IMR-90 (cell line): ENCODE data around the gene PSMA1. TPM values are rescaled to one million over a fixed set of nuclear protein-coding genes. Genes with fewer than 3 reads are reported as not detected.

Experiments used
- ATAC-seq: fragments of 200-7000 bp; cut with Tn5 transposase; 2 replicates; pipeline ENCODE4 v1.9.1; 2020; ENCODE audit warnings: low read depth, mild to moderate bottlenecking, moderate library complexity
- BruUV-seq: library from RNA; stranded (reverse); fragments of 400-500 nt; replicated peaks from 2 replicates; lab custom pipeline; 2021; lab: Mats Ljungman, UMichigan
- CTCF ChIA-PET: fragments of 300-600 bp; formaldehyde crosslinking; extraction: SDS; loops from one replicate; lab custom pipeline; 2021; ENCODE audit warnings: antibody characterized with exemption; lab: Yijun Ruan, JAX
- POLR2A ChIA-PET: fragments of 300-600 bp; sonication (Branson Sonifier 250); formaldehyde crosslinking; loops from one replicate; lab custom pipeline; 2022; ENCODE audit warnings: antibody characterized with exemption; ENCODE audit not compliant: unreplicated experiment; lab: Charles Lee
- DNase-seq: peaks from one replicate; pipeline ENCODE4 v3.0.0; 2013
- H2AFZ ChIP-seq: replicated peaks from 2 replicates; pipeline ENCODE3; 2013; ENCODE audit warnings: low read length, mild to moderate bottlenecking; ENCODE audit not compliant: poor library complexity
- H2AK5ac ChIP-seq: 2 replicates; pipeline ENCODE4 v1.6.1; 2013; ENCODE audit warnings: low read depth, low read length, inconsistent platforms
- H2AK9ac ChIP-seq: replicated peaks from 2 replicates; pipeline ENCODE3; 2013; ENCODE audit warnings: mild to moderate bottlenecking, low read depth, low read length, moderate library complexity; ENCODE audit not compliant: poor library complexity
- H2BK120ac ChIP-seq: 2 replicates; pipeline ENCODE4 v1.6.1; 2013; ENCODE audit warnings: low read depth, low read length, inconsistent platforms
- H2BK15ac ChIP-seq: 3 replicates; pipeline ENCODE4 v1.6.1; 2013; ENCODE audit warnings: low read depth, low read length, inconsistent platforms
- H2BK20ac ChIP-seq: 2 replicates; pipeline ENCODE4 v1.6.1; 2013; ENCODE audit warnings: low read depth, mild to moderate bottlenecking, inconsistent platforms, low read length, moderate library complexity
- H2BK5ac ChIP-seq: 2 replicates; pipeline ENCODE4 v1.6.1; 2013; ENCODE audit warnings: mild to moderate bottlenecking, low read depth, low read length, inconsistent platforms; ENCODE audit not compliant: poor library complexity, severe bottlenecking
- H3K14ac ChIP-seq: replicated peaks from 2 replicates; pipeline ENCODE4 v1.6.1; 2013; ENCODE audit warnings: low read depth, low read length, inconsistent platforms
- H3K18ac ChIP-seq: 2 replicates; pipeline ENCODE4 v1.6.1; 2013; ENCODE audit warnings: low read depth, low read length, control low read depth
- H3K23ac ChIP-seq: 2 replicates; pipeline ENCODE4 v1.6.1; 2013; ENCODE audit warnings: low read depth, low read length, inconsistent platforms
- H3K27ac ChIP-seq: 2 replicates; pipeline ENCODE4 v1.5.1; 2013; ENCODE audit warnings: mild to moderate bottlenecking, control low read depth, low read length; ENCODE audit not compliant: insufficient read depth
- H3K27me3 ChIP-seq: 2 replicates; pipeline ENCODE4 v1.6.1; 2013; ENCODE audit warnings: low read length; ENCODE audit not compliant: control insufficient read depth, insufficient read depth
- H3K36me3 ChIP-seq: 2 replicates; pipeline ENCODE4 v1.6.1; 2013; ENCODE audit warnings: low read length, mixed read lengths; ENCODE audit not compliant: control insufficient read depth, insufficient read depth
- H3K4ac ChIP-seq: 2 replicates; pipeline ENCODE4 v1.6.1; 2013; ENCODE audit warnings: low read depth, low read length, inconsistent platforms
- H3K4me1 ChIP-seq: 2 replicates; pipeline ENCODE4 v1.6.1; 2013; ENCODE audit warnings: low read length, mixed read lengths; ENCODE audit not compliant: control insufficient read depth, insufficient read depth
- H3K4me2 ChIP-seq: 2 replicates; pipeline ENCODE4 v1.6.1; 2013; ENCODE audit warnings: low read depth, mild to moderate bottlenecking, control low read depth, low read length, moderate library complexity
- H3K4me3 ChIP-seq: 2 replicates; pipeline ENCODE4 v1.5.1; 2013; ENCODE audit warnings: low read depth, mild to moderate bottlenecking, control low read depth, low read length, moderate library complexity; ENCODE audit not compliant: insufficient read depth
- H3K56ac ChIP-seq: 2 replicates; pipeline ENCODE4 v1.6.1; 2013; ENCODE audit warnings: low read length, inconsistent platforms; ENCODE audit not compliant: insufficient read depth; ENCODE audit errors: extremely low read depth
- H3K79me1 ChIP-seq, 2 experiments: 2 replicates each; pipeline ENCODE4 v1.6.1; 2013; ENCODE audit warnings: low read length in 2 of 2, inconsistent platforms in 1 of 2, low read depth in 1 of 2
- H3K9ac ChIP-seq: 2 replicates; pipeline ENCODE4 v1.6.1; 2013; ENCODE audit warnings: low read depth, low read length, control low read depth
- H3K9me1 ChIP-seq: 2 replicates; pipeline ENCODE4 v1.6.1; 2013; ENCODE audit warnings: low read length, inconsistent platforms; ENCODE audit not compliant: insufficient read depth
- H3K9me3 ChIP-seq: 2 replicates; pipeline ENCODE4 v1.6.1; 2013; ENCODE audit warnings: low read length; ENCODE audit not compliant: control insufficient read depth, insufficient read depth
- H4K20me1 ChIP-seq: 2 replicates; pipeline ENCODE4 v1.6.1; 2013; ENCODE audit warnings: low read length, inconsistent platforms; ENCODE audit not compliant: insufficient read depth
- H4K5ac ChIP-seq: 2 replicates; pipeline ENCODE4 v1.6.1; 2013; ENCODE audit warnings: mild to moderate bottlenecking, low read depth, low read length, control low read depth
- H4K8ac ChIP-seq, 2 experiments: 2 replicates each; pipeline ENCODE4 v1.6.1; 2013; ENCODE audit warnings: low read depth in 2 of 2, low read length in 2 of 2, control low read depth in 1 of 2, inconsistent platforms in 1 of 2
- H4K91ac ChIP-seq: 2 replicates; pipeline ENCODE4 v1.6.1; 2013; ENCODE audit warnings: low read depth, low read length, inconsistent platforms; ENCODE audit not compliant: insufficient read depth
- BHLHE40 ChIP-seq: fragments of 150-350 bp; IDR thresholded peaks from 2 replicates; pipeline ENCODE4 v1.6.1; 2016; ENCODE audit warnings: mild to moderate bottlenecking, low read depth, low read length
- MAFK ChIP-seq: IDR thresholded peaks from 2 replicates; pipeline ENCODE4 v1.6.1; 2012; ENCODE audit warnings: low read depth, low read length, improper control_type of control experiment
- MAZ ChIP-seq: IDR thresholded peaks from 2 replicates; pipeline ENCODE4 v1.6.1; 2012; ENCODE audit warnings: low read depth, mild to moderate bottlenecking, low read length, improper control_type of control experiment, moderate library complexity, borderline replicate concordance
- POLR2A ChIP-seq: IDR thresholded peaks from 2 replicates; pipeline ENCODE4 v1.6.1; 2012; ENCODE audit warnings: mild to moderate bottlenecking, low read depth, low read length
- WGBS, 2 experiments: methylation state at CpG; one replicate each; pipeline versions ENCODE4 v1.1.5 to v1.1.7; 2013; ENCODE audit warnings: missing lambda C conversion rate in 2 of 2; ENCODE audit not compliant: insufficient read length in 1 of 2; ENCODE audit errors: extremely low coverage in 2 of 2; 5-methylcytosine and 5-hydroxymethylcytosine counted together
- dilution Hi-C: fragments of 300-500 bp; cut with HindIII; formaldehyde crosslinking; loops from one replicate; pipeline ENCODE4 v1.14.3; 2018; ENCODE audit warnings: low sequenced_read_pairs; ENCODE audit not compliant: unreplicated experiment
- in situ Hi-C: fragments of 300-500 bp; cut with MboI; formaldehyde crosslinking; loops from 3 replicates; pipeline ENCODE4 v1.14.3; 2019; ENCODE audit warnings: low sequenced_read_pairs, inconsistent platforms, mixed read lengths
- intact Hi-C: fragments of 100-400 bp; cut with micrococcal nuclease; formaldehyde crosslinking; loops from 2 replicates; pipeline ENCODE4 v1.10.0; 2022
- polyA plus RNA-seq, 3 experiments: library from polyadenylated mRNA; depleted of rRNA; stranded (reverse); fragments of >200 nt; gene quantifications; 2 replicates each; pipeline ENCODE4 v1.2.3, GENCODE V29; 2012; ENCODE audit warnings: low replicate concordance in 1 of 3
- total RNA-seq: library from RNA; depleted of rRNA; stranded (reverse); fragments of >200 nt; gene quantifications from 2 replicates; pipeline ENCODE4 v1.2.3, GENCODE V29; 2012
- TF ChIP-seq, protein P1 (sequence below): conservative IDR thresholded peaks from 2 replicates; pipeline ENCODE4 v1.5.1; 2012; ENCODE audit warnings: mild to moderate bottlenecking, low read depth, low read length, improper control_type of control experiment
- TF ChIP-seq, protein P2 (sequence below): fragments of 150-350 bp; IDR thresholded peaks from 2 replicates; pipeline ENCODE4 v1.6.1; 2016; ENCODE audit warnings: low read depth, mild to moderate bottlenecking, low read length, moderate library complexity, borderline replicate concordance

Gene PSMA1
- total and polyA plus RNA-seq, 2 of the 4 experiments (the other 2 are of a cell fraction) = 179 to 194 TPM

DNA sequence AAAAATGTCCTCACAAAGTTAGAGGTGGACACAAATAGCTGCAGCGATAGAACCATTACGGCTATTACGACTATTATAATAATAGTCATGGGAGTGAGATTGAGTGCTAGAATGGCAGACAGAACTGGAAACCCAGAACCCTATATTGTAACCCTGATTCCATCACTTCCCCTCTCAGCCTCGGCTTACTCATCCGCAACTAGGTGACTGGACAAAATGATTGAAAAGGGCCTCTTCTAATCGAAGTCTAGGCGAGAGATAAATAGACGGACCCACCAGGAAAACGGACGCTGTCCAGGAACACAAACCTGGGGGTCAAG, 629 bp downstream of the PSMA1 start (continued):
- TF ChIP-seq, protein P1, sequence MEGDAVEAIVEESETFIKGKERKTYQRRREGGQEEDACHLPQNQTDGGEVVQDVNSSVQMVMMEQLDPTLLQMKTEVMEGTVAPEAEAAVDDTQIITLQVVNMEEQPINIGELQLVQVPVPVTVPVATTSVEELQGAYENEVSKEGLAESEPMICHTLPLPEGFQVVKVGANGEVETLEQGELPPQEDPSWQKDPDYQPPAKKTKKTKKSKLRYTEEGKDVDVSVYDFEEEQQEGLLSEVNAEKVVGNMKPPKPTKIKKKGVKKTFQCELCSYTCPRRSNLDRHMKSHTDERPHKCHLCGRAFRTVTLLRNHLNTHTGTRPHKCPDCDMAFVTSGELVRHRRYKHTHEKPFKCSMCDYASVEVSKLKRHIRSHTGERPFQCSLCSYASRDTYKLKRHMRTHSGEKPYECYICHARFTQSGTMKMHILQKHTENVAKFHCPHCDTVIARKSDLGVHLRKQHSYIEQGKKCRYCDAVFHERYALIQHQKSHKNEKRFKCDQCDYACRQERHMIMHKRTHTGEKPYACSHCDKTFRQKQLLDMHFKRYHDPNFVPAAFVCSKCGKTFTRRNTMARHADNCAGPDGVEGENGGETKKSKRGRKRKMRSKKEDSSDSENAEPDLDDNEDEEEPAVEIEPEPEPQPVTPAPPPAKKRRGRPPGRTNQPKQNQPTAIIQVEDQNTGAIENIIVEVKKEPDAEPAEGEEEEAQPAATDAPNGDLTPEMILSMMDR = no peak
- TF ChIP-seq BHLHE40 = no peak
- no peak for TF ChIP-seq MAFK
- TF ChIP-seq POLR2A = no peak

GRCh38 chr11:14518820-14519219, 1.4 kb downstream of the PSMA1 start:
- POLR2A ChIA-PET = no interaction called here
- Histone ChIP-seq H3K27ac (no peak overlapping the region), H2BK20ac (no peak overlapping the region), H4K20me1 (peaks cover 13% of the 10 kb centered on the region; the same call in 1 of the 2 replicates), H4K8ac (no peak overlapping the region), H4K5ac (no peak overlapping the region), H3K18ac (no peak overlapping the region), H2BK120ac (no peak overlapping the region), H4K91ac (no peak overlapping the region), H3K4me2 (peak overlapping the region; percentile 90), H2AK5ac (no peak overlapping the region), H3K4me3 (peak overlapping the region; percentile 81), H3K56ac (no peak overlapping the region), H3K9me1 (no peaks in the 10 kb centered on the region), H2AFZ (no peak overlapping the region), H2BK5ac (no peak overlapping the region), H2AK9ac (no peak overlapping the region), H3K9me3 (no peaks in the 10 kb centered on the region), H2BK15ac (no peak overlapping the region), H3K9ac (peak overlapping the region; percentile 96; the same call in 1 of the 2 replicates), H3K14ac (no peak overlapping the region), H3K4me1 (no peaks in the 10 kb centered on the region; the same call in 1 of the 2 replicates), H3K4ac (no peak overlapping the region), H3K27me3 (no peaks in the 10 kb centered on the region), H3K79me1 (peaks cover 19 to 23% of the 10 kb centered on the region in 2 experiments; a peak in 3 of 4 replicates), H3K36me3 (peaks cover 9% of the 10 kb centered on the region), H3K23ac (peak overlapping the region; percentile 96; the same call in 1 of the 2 replicates)
- CTCF ChIA-PET = no interaction called here
- WGBS, 2 experiments = no CpG with 5 or more reads among the region's 3 CpGs
- no TSS peak for BruUV-seq
- no peak for DNase-seq
- in situ Hi-C loops = no loop called here
- dilution Hi-C loops = no loop called here
- ATAC-seq = no peak
- no peak for TF ChIP-seq MAZ
- TF ChIP-seq, protein P2, sequence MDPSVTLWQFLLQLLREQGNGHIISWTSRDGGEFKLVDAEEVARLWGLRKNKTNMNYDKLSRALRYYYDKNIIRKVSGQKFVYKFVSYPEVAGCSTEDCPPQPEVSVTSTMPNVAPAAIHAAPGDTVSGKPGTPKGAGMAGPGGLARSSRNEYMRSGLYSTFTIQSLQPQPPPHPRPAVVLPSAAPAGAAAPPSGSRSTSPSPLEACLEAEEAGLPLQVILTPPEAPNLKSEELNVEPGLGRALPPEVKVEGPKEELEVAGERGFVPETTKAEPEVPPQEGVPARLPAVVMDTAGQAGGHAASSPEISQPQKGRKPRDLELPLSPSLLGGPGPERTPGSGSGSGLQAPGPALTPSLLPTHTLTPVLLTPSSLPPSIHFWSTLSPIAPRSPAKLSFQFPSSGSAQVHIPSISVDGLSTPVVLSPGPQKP = no peak
- intact Hi-C loops = no loop called here
